GM12878 (cell line): ENCODE results near the gene MIA2. TPM values are rescaled to one million over a fixed set of nuclear protein-coding genes. Genes with fewer than 3 reads are reported as not detected.

ENCODE experiments used
- ATAC-seq: fragments of 200-7000 bp; cut with Tn5 transposase; 3 replicates; pipeline ENCODE4 v1.9.1; 2020; ENCODE audit warnings: mild to moderate bottlenecking, moderate library complexity
- BruUV-seq: library from RNA; stranded (reverse); fragments of 400-500 nt; replicated peaks from 2 replicates; lab custom pipeline; 2021; lab: Mats Ljungman, UMichigan
- CTCF ChIA-PET: fragments of 300-600 bp; sonication (Branson Sonifier 250); formaldehyde crosslinking; extraction: SDS; loops from one replicate; lab custom pipeline; 2021; ENCODE audit warnings: inconsistent platforms; lab: Yijun Ruan, JAX
- POLR2A ChIA-PET: fragments of 350-600 bp; formaldehyde crosslinking; extraction: SDS; loops from one replicate; lab custom pipeline; 2021; ENCODE audit warnings: inconsistent platforms; lab: Charles Lee
- RAD21 ChIA-PET: fragments of 300-600 bp; sonication (Branson Sonifier 250); formaldehyde crosslinking; loops from one replicate; lab custom pipeline; 2023; ENCODE audit warnings: antibody characterized with exemption; ENCODE audit not compliant: unreplicated experiment; lab: Charles Lee
- SMC1A ChIA-PET: fragments of 300-600 bp; sonication (Branson Sonifier 250); formaldehyde crosslinking; loops from one replicate; lab custom pipeline; 2023; ENCODE audit not compliant: unreplicated experiment, uncharacterized antibody; lab: Charles Lee
- DNase-seq: peaks from one replicate; pipeline ENCODE4 v3.0.0-alpha.2; 2011; ENCODE audit warnings: low read depth, low spot score
- FAIRE-seq: peaks from 3 replicates; lab custom pipeline; 2011; peaks lifted over from hg19 to GRCh38; lab: Jason Lieb, UNC
- H2AFZ ChIP-seq: 2 replicates; pipeline ENCODE4 v1.6.0; 2011; ENCODE audit warnings: low read depth, low read length, control low read depth; ENCODE audit not compliant: control insufficient read depth
- H3K27ac ChIP-seq: 2 replicates; pipeline ENCODE4 v1.5.1; 2011; ENCODE audit warnings: control low read depth; ENCODE audit not compliant: control insufficient read depth, insufficient read depth
- H3K27me3 ChIP-seq, 2 experiments: replicated peaks in 1 of 2; 2 replicates each; pipeline versions ENCODE4 v1.6.0 to v1.6.1; 2011; ENCODE audit warnings: low read length in 1 of 2; ENCODE audit not compliant: control insufficient read depth in 2 of 2, insufficient read depth in 2 of 2
- H3K36me3 ChIP-seq, 2 experiments: 2 replicates each; pipeline ENCODE4 v1.5.1; 2011; ENCODE audit warnings: low read length in 1 of 2; ENCODE audit not compliant: control insufficient read depth in 2 of 2, insufficient read depth in 2 of 2
- H3K4me1 ChIP-seq: 2 replicates; pipeline ENCODE4 v1.6.1; 2011; ENCODE audit warnings: mild to moderate bottlenecking, low read length, moderate library complexity, mixed read lengths; ENCODE audit not compliant: control insufficient read depth, insufficient read depth
- H3K4me2 ChIP-seq: 2 replicates; pipeline ENCODE4 v1.6.0; 2011; ENCODE audit warnings: control low read depth; ENCODE audit not compliant: control insufficient read depth, insufficient read depth
- H3K4me3 ChIP-seq: fragments of 200-600 bp; sonication (generic); 2 replicates; pipeline ENCODE4 v1.5.1; 2016
- H3K79me2 ChIP-seq: 2 replicates; pipeline ENCODE4 v1.6.0; 2011; ENCODE audit warnings: low read length; ENCODE audit not compliant: control insufficient read depth, insufficient read depth
- H3K9ac ChIP-seq: 2 replicates; pipeline ENCODE4 v1.8.0; 2011; ENCODE audit warnings: low read length, control low read depth, mixed read lengths; ENCODE audit not compliant: control insufficient read depth, insufficient read depth
- H3K9me3 ChIP-seq: replicated peaks from 3 replicates; pipeline ENCODE4 v1.5.1; 2011; ENCODE audit warnings: mild to moderate bottlenecking, low read length; ENCODE audit not compliant: control insufficient read depth, insufficient read depth
- H4K20me1 ChIP-seq: 2 replicates; pipeline ENCODE4 v1.6.0; 2011; ENCODE audit not compliant: control insufficient read depth, insufficient read depth
- CBFB ChIP-seq: IDR thresholded peaks from 2 replicates; pipeline ENCODE4 v1.6.1; 2016; ENCODE audit warnings: antibody characterized with exemption, low read depth
- CHD2 ChIP-seq: IDR thresholded peaks from 2 replicates; pipeline ENCODE4 v1.6.1; 2011; ENCODE audit warnings: low read depth, low read length, improper control_type of control experiment, borderline replicate concordance
- EP300 ChIP-seq, 2 experiments: fragments of 150-350 bp in 1 of 2; IDR thresholded peaks; 2 replicates each; pipeline ENCODE4 v1.6.1; 2011 to 2012; ENCODE audit warnings: low read depth in 2 of 2, low read length in 2 of 2, borderline replicate concordance in 1 of 2, improper control_type of control experiment in 1 of 2, inconsistent platforms in 1 of 2; ENCODE audit not compliant: control insufficient read depth in 1 of 2
- JUNB ChIP-seq: IDR thresholded peaks from 2 replicates; pipeline ENCODE4 v1.6.1; 2016; ENCODE audit warnings: antibody characterized with exemption, mild to moderate bottlenecking
- KDM1A ChIP-seq: fragments of 200-600 bp; sonication (generic); IDR thresholded peaks from 2 replicates; pipeline ENCODE4 v1.6.1; 2016; ENCODE audit warnings: borderline replicate concordance
- PKNOX1 ChIP-seq: fragments of 450-650 bp; IDR thresholded peaks from 2 replicates; pipeline ENCODE4 v1.6.1; 2016; ENCODE audit warnings: mild to moderate bottlenecking
- RCOR1 ChIP-seq: conservative IDR thresholded peaks from 2 replicates; pipeline ENCODE4 v1.6.1; 2012; ENCODE audit warnings: low read depth, low read length, improper control_type of control experiment
- TCF7 ChIP-seq: IDR thresholded peaks from 2 replicates; pipeline ENCODE4 v1.6.1; 2014; ENCODE audit warnings: antibody characterized with exemption, borderline replicate concordance
- WGBS: methylation state at CpG from one replicate; pipeline ENCODE4 v1.1.6; 2016; ENCODE audit warnings: low lambda C conversion rate; ENCODE audit not compliant: insufficient replicate concordance, insufficient coverage; ENCODE audit errors: missing lambda C conversion rate; 5-methylcytosine and 5-hydroxymethylcytosine counted together
- in situ Hi-C: fragments of 300-500 bp; cut with MboI; formaldehyde crosslinking; loops from 9 replicates; pipeline ENCODE4 v1.14.3; 2018; ENCODE audit warnings: mixed read lengths
- intact Hi-C: fragments of 100-400 bp; cut with micrococcal nuclease; formaldehyde crosslinking; loops from one replicate; pipeline ENCODE4 v1.14.2; 2022; ENCODE audit not compliant: unreplicated experiment
- polyA plus RNA-seq, 11 experiments: library from polyadenylated mRNA; depleted of rRNA in 4 of 11; unstranded in 6 of 11; stranded (reverse) in 5 of 11; fragments of >200 nt; fragmentation: Nextera tagmentation in 4 of 11; fragmentation: Illumina TruSeq in 1 of 11; extraction: Ambion mirVana in 4 of 11; extraction: Trizol in 1 of 11; gene quantifications; 1 replicate in 1 of 11; 2 replicates in 10 of 11; pipeline versions ENCODE4 v1.2.1 to v1.2.3, GENCODE V29; 2011 to 2016; ENCODE audit warnings: inconsistent platforms in 2 of 11, missing spikeins in 2 of 11, low read depth in 1 of 11
- total RNA-seq, 4 experiments: library from RNA; depleted of rRNA in 3 of 4; stranded (reverse); fragments of >200 nt in 3 of 4; fragmentation: Illumina TruSeq in 1 of 4; extraction: Trizol in 1 of 4; gene quantifications; 2 replicates each; pipeline versions ENCODE4 v1.2.1 to v1.2.3, GENCODE V29; 2013 to 2021

Gene MIA2
- total and polyA plus RNA-seq, 10 of the 15 experiments (the other 5 are each of a cell fraction or from before 2014, with no cell fraction given), result 6.3 to 36.8 (median 17.1) TPM

GRCh38 chr14:39374851-39375250 is 141.1 kb downstream of the MIA2 start (continued):
- TF ChIP-seq EP300 (IDR thresholded peaks at IDR 0.05; ENCODE audit: borderline replicate concordance in 1 of 2, control insufficient read depth in 1 of 2, low read depth in 2 of 2, low read length in 2 of 2) (no peak), KDM1A (no peak), CHD2 (no peak), CBFB (no peak)

- H4K20me1 ChIP-seq, result no peaks in the 10 kb centered on the region
- no peak overlapping the region for H3K4me2 ChIP-seq
- H3K27me3 ChIP-seq, result no peaks in the 10 kb centered on the region
- intact Hi-C loops (no loop called here), in situ Hi-C loops (no loop called here)
- no peaks in the 10 kb centered on the region for H3K36me3 ChIP-seq
- no TSS peak for BruUV-seq
- CTCF ChIA-PET, result interaction anchor here (0.7 to 3.1 kb wide), 7 partner anchors 9 to 608 kb away, joined by 3 to 12 read pairs (median 5); no protein-coding TSS in a partner anchor
- no peaks in the 10 kb centered on the region for H3K9me3 ChIP-seq
- H3K4me3 ChIP-seq, result no peak overlapping the region
- no peaks in the 10 kb centered on the region for H3K79me2 ChIP-seq
- peak; percentile 59 for FAIRE-seq
- no peak overlapping the region for H3K9ac ChIP-seq
- ATAC-seq, result no peak
- RAD21 ChIA-PET, result no interaction called here
- POLR2A ChIA-PET, result no interaction called here
- H2AFZ ChIP-seq, result no peak overlapping the region
- H3K27ac ChIP-seq, result no peak overlapping the region
- H3K4me1 ChIP-seq, result no peaks in the 10 kb centered on the region
- no peak for DNase-seq
- SMC1A ChIA-PET, result interaction anchor here (0.9 to 1.7 kb wide), 12 partner anchors 8 to 269 kb away, joined by 3 to 6 read pairs (median 3); no protein-coding TSS in a partner anchor
- 83% methylated on average over 4 of the region's 4 CpGs for WGBS
- no peak for TF ChIP-seq RCOR1
- no peak for TF ChIP-seq EP300 (IDR thresholded peaks at IDR 0.05; ENCODE audit: borderline replicate concordance in 1 of 2, control insufficient read depth in 1 of 2, low read depth in 2 of 2, low read length in 2 of 2)
- TF ChIP-seq JUNB, result no peak
- no peak for TF ChIP-seq PKNOX1
- TF ChIP-seq TCF7, result no peak
Observed at GRCh38 chr14:39376667-39377403, 143.1 kb downstream of the MIA2 start.
